Loucy (cell line): ENCODE measurements around the gene SORBS1.

Source experiments
- CTCF ChIP-seq: fragments of 200-600 bp; sonication (generic); conservative IDR thresholded peaks from 2 replicates; pipeline ENCODE4 v1.5.1; 2014; ENCODE audit warnings: mild to moderate bottlenecking, antibody characterized with exemption, low read length
- EZH2phosphoT487 ChIP-seq: fragments of 200-600 bp; IDR thresholded peaks from 2 replicates; pipeline ENCODE4 v1.6.1; 2018; ENCODE audit warnings: antibody characterized with exemption, mild to moderate bottlenecking, moderate library complexity, borderline replicate concordance

GRCh38 chr10:95335933-95336699 lies 225.1 kb downstream of the SORBS1 start:
- TF ChIP-seq CTCF: no peak
- TF ChIP-seq EZH2phosphoT487: no peak
